ENCODE data around the gene UBA7. TPM values are rescaled to one million over a fixed set of nuclear protein-coding genes. Genes with fewer than 3 reads are reported as not detected.

The UBA7 gene
- total and polyA plus RNA-seq, 2 of the 13 experiments (the other 11 are each of a cell fraction or from before 2014, with no cell fraction given): 9.5 to 16.5 TPM

DNA sequence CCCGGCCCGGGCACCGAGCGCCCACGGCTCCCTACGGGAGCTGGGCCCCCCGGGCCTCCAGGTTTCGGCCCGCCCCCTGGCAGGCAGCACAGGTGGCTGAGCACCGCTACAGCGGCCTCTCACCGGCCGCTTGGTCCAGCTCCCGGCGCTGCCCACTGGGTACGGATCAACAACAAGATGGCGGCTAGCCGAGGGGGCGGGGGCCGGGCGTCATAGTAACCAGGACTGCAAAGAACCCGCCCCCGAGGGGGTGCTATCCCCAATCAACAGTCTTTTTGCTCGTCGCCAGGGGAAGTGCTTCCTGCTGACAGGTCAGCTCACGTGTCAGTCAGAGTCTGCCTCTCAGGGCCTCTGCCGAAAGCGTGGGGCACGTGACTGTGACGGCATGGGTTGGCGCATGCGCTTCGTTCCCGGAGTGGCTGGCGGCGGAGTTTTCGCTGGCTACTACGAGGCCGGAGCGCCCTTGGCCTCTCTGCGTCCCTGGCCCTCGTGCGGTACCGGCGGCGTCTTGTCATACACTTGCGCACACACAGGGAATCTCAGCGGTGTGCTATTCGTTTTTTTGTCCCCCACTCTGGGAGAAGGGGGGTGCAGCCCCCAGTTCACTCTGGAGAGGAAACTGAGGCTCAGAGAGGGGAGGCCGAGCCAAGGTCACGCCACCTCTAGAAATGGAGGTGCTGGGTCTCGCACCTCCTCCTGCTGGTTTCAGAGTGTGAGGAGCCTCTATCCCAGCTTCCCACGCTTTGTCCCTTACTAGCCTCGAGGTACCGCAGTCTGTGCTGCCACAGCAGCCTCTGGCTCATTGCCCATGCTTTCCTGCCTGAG, 27.2 kb downstream of the UBA7 start, which contains the start of gene IP6K1 (continued):
- TF ChIP-seq ZSCAN29 (CRISPR knock-in tag; conservative IDR thresholded peaks at IDR 0.05) (no peak), ZNF777 (CRISPR knock-in tag; IDR thresholded peaks at IDR 0.05) (no peak; the same call in 1 of the 2 replicates), KDM5B (CRISPR knock-in tag; IDR thresholded peaks at IDR 0.05; ENCODE audit: borderline replicate concordance) (peak; percentile 80; the same call in 1 of the 2 replicates), EZH2 (conservative IDR thresholded peaks at IDR 0.05; ENCODE audit: low read depth, low read length) (no peak), MAF1 (CRISPR knock-in tag; IDR thresholded peaks at IDR 0.05; ENCODE audit: borderline replicate concordance) (no peak), FOXK2 (IDR thresholded peaks at IDR 0.05) (peak; percentile 70; the same call in 1 of the 2 replicates), RFXANK (CRISPR knock-in tag; IDR thresholded peaks at IDR 0.05) (no peak), ZNF451 (CRISPR knock-in tag; IDR thresholded peaks at IDR 0.05) (no peak), MED8 (CRISPR knock-in tag; IDR thresholded peaks at IDR 0.05; ENCODE audit: insufficient replicate concordance) (peak; percentile 39), AGO1 (IDR thresholded peaks at IDR 0.05; ENCODE audit: low read depth, low read length, poor library complexity, severe bottlenecking) (peak; percentile 59), ZFP1 (CRISPR knock-in tag; IDR thresholded peaks at IDR 0.05) (no peak), TCF12 (IDR thresholded peaks at IDR 0.05) (no peak), TCF12 (CRISPR knock-in tag; IDR thresholded peaks at IDR 0.05) (no peak), GFI1 (CRISPR knock-in tag; IDR thresholded peaks at IDR 0.05; ENCODE audit: borderline replicate concordance) (no peak; the same call in 1 of the 2 replicates), ZNF878 (CRISPR knock-in tag; IDR thresholded peaks at IDR 0.05) (0 out of 2 replicates have a peak, but pooled peaks have one; percentile 49), EED (CRISPR knock-in tag; IDR thresholded peaks at IDR 0.05) (no peak), ZC3H13 (CRISPR knock-in tag; IDR thresholded peaks at IDR 0.05) (peak; percentile 70; the same call in 1 of the 2 replicates), ATAD3A (CRISPR knock-in tag; IDR thresholded peaks at IDR 0.05) (no peak), ZFP90 (CRISPR knock-in tag; IDR thresholded peaks at IDR 0.05; ENCODE audit: borderline replicate concordance) (0 out of 2 replicates have a peak, but pooled peaks have one; percentile 30), HNRNPUL1 (IDR thresholded peaks at IDR 0.05; ENCODE audit: low read depth, low read length) (no peak), SIX4 (CRISPR knock-in tag; IDR thresholded peaks at IDR 0.05) (no peak)
- TF ChIP-seq, protein P1, sequence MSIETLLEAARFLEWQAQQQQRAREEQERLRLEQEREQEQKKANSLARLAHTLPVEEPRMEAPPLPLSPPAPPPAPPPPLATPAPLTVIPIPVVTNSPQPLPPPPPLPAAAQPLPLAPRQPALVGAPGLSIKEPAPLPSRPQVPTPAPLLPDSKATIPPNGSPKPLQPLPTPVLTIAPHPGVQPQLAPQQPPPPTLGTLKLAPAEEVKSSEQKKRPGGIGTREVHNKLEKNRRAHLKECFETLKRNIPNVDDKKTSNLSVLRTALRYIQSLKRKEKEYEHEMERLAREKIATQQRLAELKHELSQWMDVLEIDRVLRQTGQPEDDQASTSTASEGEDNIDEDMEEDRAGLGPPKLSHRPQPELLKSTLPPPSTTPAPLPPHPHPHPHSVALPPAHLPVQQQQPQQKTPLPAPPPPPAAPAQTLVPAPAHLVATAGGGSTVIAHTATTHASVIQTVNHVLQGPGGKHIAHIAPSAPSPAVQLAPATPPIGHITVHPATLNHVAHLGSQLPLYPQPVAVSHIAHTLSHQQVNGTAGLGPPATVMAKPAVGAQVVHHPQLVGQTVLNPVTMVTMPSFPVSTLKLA (IDR thresholded peaks at IDR 0.05): peak; percentile 90
- TF ChIP-seq, protein P2, sequence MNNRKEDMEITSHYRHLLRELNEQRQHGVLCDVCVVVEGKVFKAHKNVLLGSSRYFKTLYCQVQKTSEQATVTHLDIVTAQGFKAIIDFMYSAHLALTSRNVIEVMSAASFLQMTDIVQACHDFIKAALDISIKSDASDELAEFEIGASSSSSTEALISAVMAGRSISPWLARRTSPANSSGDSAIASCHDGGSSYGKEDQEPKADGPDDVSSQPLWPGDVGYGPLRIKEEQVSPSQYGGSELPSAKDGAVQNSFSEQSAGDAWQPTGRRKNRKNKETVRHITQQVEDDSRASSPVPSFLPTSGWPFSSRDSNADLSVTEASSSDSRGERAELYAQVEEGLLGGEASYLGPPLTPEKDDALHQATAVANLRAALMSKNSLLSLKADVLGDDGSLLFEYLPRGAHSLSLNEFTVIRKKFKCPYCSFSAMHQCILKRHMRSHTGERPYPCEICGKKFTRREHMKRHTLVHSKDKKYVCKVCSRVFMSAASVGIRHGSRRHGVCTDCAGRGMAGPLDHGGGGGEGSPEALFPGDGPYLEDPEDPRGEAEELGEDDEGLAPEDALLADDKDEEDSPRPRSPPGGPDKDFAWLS (CRISPR knock-in tag; IDR thresholded peaks at IDR 0.05; ENCODE audit: borderline replicate concordance): no peak
- TF ChIP-seq, protein P3, sequence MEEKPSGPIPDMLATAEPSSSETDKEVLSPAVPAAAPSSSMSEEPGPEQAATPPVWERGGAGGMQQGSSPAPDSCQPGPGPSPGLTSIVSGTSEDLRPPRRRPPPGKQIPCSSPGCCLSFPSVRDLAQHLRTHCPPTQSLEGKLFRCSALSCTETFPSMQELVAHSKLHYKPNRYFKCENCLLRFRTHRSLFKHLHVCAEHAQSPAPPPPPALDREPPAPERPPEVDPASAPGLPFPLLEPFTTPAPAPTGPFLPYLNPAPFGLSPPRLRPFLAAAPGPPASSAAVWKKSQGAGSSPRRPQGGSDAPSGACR (CRISPR knock-in tag; IDR thresholded peaks at IDR 0.05): no peak; the same call in 1 of the 2 replicates

All from HepG2 (cell line).